Spleen (tissue), 13 donors: Measurements from ENCODE around the gene OR6B3. TPM values are rescaled to one million over a fixed set of nuclear protein-coding genes. Genes with fewer than 3 reads are reported as not detected.

Experiments
- DNase-seq: peaks from one replicate; pipeline ENCODE4 v3.0.0-alpha.2; 2020
- H3K27ac ChIP-seq, 8 donors: fragments of 200-600 bp; sonication (generic) in 7 of 8; 1 replicate in 4 of 8; 2 replicates in 4 of 8; pipeline versions ENCODE4 v1.5.0 to v1.8.0; 2016 to 2021; ENCODE audit warnings: inconsistent platforms in 4 of 8, mild to moderate bottlenecking in 4 of 8, moderate library complexity in 1 of 8
- H3K27me3 ChIP-seq, 7 donors: fragments of 200-600 bp; sonication (generic) in 6 of 7; replicated peaks in 1 of 7; 1 replicate in 4 of 7; 2 replicates in 3 of 7; pipeline versions ENCODE4 v1.5.0 to v1.8.0; 2016 to 2021; ENCODE audit warnings: inconsistent platforms in 3 of 7, mild to moderate bottlenecking in 1 of 7
- H3K36me3 ChIP-seq, 6 donors: fragments of 200-600 bp; sonication (generic) in 5 of 6; 1 replicate in 4 of 6; 2 replicates in 2 of 6; pipeline versions ENCODE4 v1.5.0 to v1.8.0; 2016 to 2021; ENCODE audit warnings: inconsistent platforms in 2 of 6
- H3K4me1 ChIP-seq, 6 donors: fragments of 200-600 bp; sonication (generic) in 5 of 6; 1 replicate in 3 of 6; 2 replicates in 3 of 6; pipeline versions ENCODE4 v1.5.0 to v1.8.0; 2016 to 2021; ENCODE audit warnings: inconsistent platforms in 3 of 6
- H3K4me3 ChIP-seq, 8 donors: fragments of 200-600 bp; sonication (generic) in 7 of 8; 1 replicate in 4 of 8; 2 replicates in 4 of 8; pipeline versions ENCODE4 v1.5.0 to v1.8.0; 2016 to 2021; ENCODE audit warnings: inconsistent platforms in 4 of 8, mild to moderate bottlenecking in 4 of 8, moderate library complexity in 2 of 8
- H3K9me3 ChIP-seq, 8 donors: fragments of 200-600 bp; sonication (generic) in 7 of 8; 1 replicate in 4 of 8; 2 replicates in 4 of 8; pipeline versions ENCODE4 v1.5.0 to v1.8.0; 2016 to 2021; ENCODE audit warnings: inconsistent platforms in 4 of 8
- CTCF ChIP-seq, 11 experiments: fragments of 200-600 bp in 7 of 11; fragments of 450-650 bp in 4 of 11; sonication (generic) in 4 of 11; IDR thresholded peaks in 8 of 11; conservative IDR thresholded peaks in 3 of 11; 1 replicate in 7 of 11; 2 replicates in 4 of 11; pipeline versions ENCODE4 v1.4.0 to v1.8.0; 2016 to 2021; ENCODE audit warnings: antibody characterized with exemption in 11 of 11, inconsistent platforms in 4 of 11, mild to moderate bottlenecking in 1 of 11
- POLR2A ChIP-seq, 3 donors: fragments of 450-650 bp; IDR thresholded peaks; one replicate each; pipeline ENCODE4 v1.5.1; 2017; ENCODE audit warnings: antibody characterized with exemption in 3 of 3, mild to moderate bottlenecking in 1 of 3
- POLR2AphosphoS5 ChIP-seq, 3 donors: sonication (generic); formaldehyde crosslinking; IDR thresholded peaks; one replicate each; pipeline ENCODE4 v1.5.1; 2017; ENCODE audit warnings: antibody characterized with exemption in 3 of 3
- WGBS, 5 donors: extraction: QIAGEN DNeasy Blood & Tissue Kit in 3 of 5; methylation state at CpG; one replicate each; pipeline versions ENCODE4 v1.1.5 to v1.1.7; 2013 to 2018; 5-methylcytosine and 5-hydroxymethylcytosine counted together
- intact Hi-C: fragments of 100-400 bp; cut with DNase I; formaldehyde crosslinking; loops from one replicate; pipeline ENCODE4 v1.15.0; 2023; ENCODE audit warnings: low total_unique reads
- long read RNA-seq, 2 donors: transcript quantifications; one replicate each; lab custom pipeline, GENCODE V29; 2026
- polyA plus RNA-seq, 3 donors: library from polyadenylated mRNA; stranded (reverse); fragments of 200-250 nt; gene quantifications; one replicate each; pipeline ENCODE4 v1.2.1, GENCODE V29; 2013
- total RNA-seq, 7 donors: library from RNA; depleted of rRNA in 3 of 7; stranded (reverse); fragments of >200 nt in 3 of 7; fragmentation: NEBNext Ultra II Directional in 4 of 7; extraction: Animal tissue kit (Norgen Biotek cat#: 25700) in 4 of 7; gene quantifications; one replicate each; pipeline versions ENCODE4 v1.1.0 to v1.2.1, GENCODE V29; 2016 to 2021
- donor health status: healthy with polysubstance abuse.
- donor health status: DM: no; HTN: no; CAD: no; lungs with moderate emphysema.
- donor health status: DM: no; HTN: no; CAD: no.
- donor health status: Bipolar disorder and iron deficiency.
- donor health status: healthy.
- donor health status: DM: no; HTN: no; CAD: no.
- donor health status: DM: yes; HTN: yes; CAD: no.

OR6B3 gene
- not detected for total RNA-seq
- polyA plus RNA-seq, result not detected
- long read RNA-seq, donor 1, result 0 reads
- long read RNA-seq, donor 2, result 0 reads

- Histone ChIP-seq H3K27me3 (peaks cover 0 to 76% (median 20%) of the 10 kb centered on the region in 7 donors), H3K4me3 (no peak within 1 kb of the TSS), H3K4me1 (no peaks in the 10 kb centered on the region), H3K27ac (no peak within 1 kb of the TSS), H3K9me3 (no peaks in the 10 kb centered on the region), H3K36me3 (no peaks in the 10 kb centered on the region)
- 50 to 59% (median 55%) methylated on average over 28 of the region's 28 CpGs for WGBS, 5 donors
- intact Hi-C loops, result no loop called here
- TF ChIP-seq POLR2AphosphoS5 (IDR thresholded peaks at IDR 0.05) (no peak), POLR2A (IDR thresholded peaks at IDR 0.05) (no peak), CTCF (IDR thresholded peaks at IDR 0.05 in 8 of 11, conservative IDR thresholded peaks at IDR 0.05 in 3 of 11) (no peak)
- DNase-seq, result no peak
Measured at GRCh38 chr2:240053173-240054155, at the start of gene OR6B3. Gene OR6B3 (minus strand): TSS chr2:240053521.

GRCh38 chr2:240098349-240098748 lies 45.0 kb upstream of the OR6B3 start:
- Histone ChIP-seq H3K4me3 (no peak overlapping the region), H3K36me3 (no peaks in the 10 kb centered on the region), H3K4me1 (no peaks in the 10 kb centered on the region), H3K27ac (no peak overlapping the region), H3K9me3 (peaks cover 0 to 31% (median 0%) of the 10 kb centered on the region in 8 donors), H3K27me3 (peaks cover 5 to 58% (median 32%) of the 10 kb centered on the region in 7 donors)
- no peak for TF ChIP-seq POLR2A (IDR thresholded peaks at IDR 0.05)
- TF ChIP-seq CTCF (IDR thresholded peaks at IDR 0.05 in 8 of 11, conservative IDR thresholded peaks at IDR 0.05 in 3 of 11), result no peak
- no peak for TF ChIP-seq POLR2AphosphoS5 (IDR thresholded peaks at IDR 0.05)
- no peak for DNase-seq
- 77 to 94% (median 85%) methylated on average over 2 of the region's 2 CpGs for WGBS, 5 donors
- intact Hi-C loops, result no loop called here

- 4 to 10% (median 7%) methylated on average over 31 to 43 of the region's 43 CpGs for WGBS, 5 donors
- H3K36me3 ChIP-seq, result no peaks in the 10 kb centered on the region
- no peak for DNase-seq
- TF ChIP-seq CTCF (IDR thresholded peaks at IDR 0.05 in 8 of 11, conservative IDR thresholded peaks at IDR 0.05 in 3 of 11) (no peak), POLR2A (IDR thresholded peaks at IDR 0.05) (no peak), POLR2AphosphoS5 (IDR thresholded peaks at IDR 0.05) (no peak)
- H3K4me1 ChIP-seq, result no peaks in the 10 kb centered on the region
- no peak overlapping the region for H3K27ac ChIP-seq
- H3K9me3 ChIP-seq, result peaks cover 0 to 36% (median 0%) of the 10 kb centered on the region in 8 donors
- no peak overlapping the region for H3K4me3 ChIP-seq
- peaks cover 5 to 75% (median 32%) of the 10 kb centered on the region in 7 donors for H3K27me3 ChIP-seq
- intact Hi-C loops, result no loop called here
Measured at GRCh38 chr2:240095556-240096523, 42.5 kb upstream of the OR6B3 start.
